ENCODE measurements around the gene C10orf143.
"Not testable (repeated sequence)": the region's sequence is repeated elsewhere in the genome, so short reads cannot be mapped to it uniquely, and the experiment has no call there.

C10orf143 gene

DNA sequence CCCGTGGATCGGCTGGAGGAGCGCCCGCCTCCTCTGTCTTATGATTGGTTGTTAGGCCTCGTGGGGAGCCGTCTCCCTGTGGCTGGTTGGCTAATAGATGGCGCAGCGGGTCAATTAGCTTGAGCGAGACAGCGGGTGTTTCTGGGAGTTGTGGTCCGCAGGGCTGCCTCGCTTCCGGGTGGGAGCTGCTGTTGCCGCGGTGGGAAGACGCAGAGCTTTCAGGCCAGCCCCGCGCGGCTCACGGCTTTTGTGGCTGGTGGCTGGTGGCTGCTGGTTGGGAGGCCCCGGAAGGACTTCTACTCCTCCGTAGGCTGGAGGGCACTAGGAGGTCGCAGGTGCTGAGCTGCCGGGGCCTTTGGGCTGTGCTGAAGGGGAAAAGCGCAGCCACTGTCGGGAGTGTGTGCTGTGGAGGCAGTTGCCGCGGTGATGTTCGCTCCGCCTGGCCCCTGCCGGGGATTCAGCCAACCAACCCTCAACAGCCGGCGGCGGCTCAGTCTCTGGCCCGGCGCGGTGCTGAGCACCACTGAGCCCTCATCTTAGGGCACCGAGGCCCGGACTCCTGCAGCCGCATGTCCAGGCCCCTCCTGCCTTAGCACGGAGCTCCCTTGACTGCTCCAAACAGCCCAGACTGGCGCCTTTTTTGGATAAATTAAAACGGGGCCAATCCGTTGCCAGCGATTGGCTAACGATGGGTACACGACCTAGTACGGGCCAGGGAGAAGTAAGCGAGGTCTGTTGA is 652 bp upstream of the C10orf143 start:
- peak; percentile 98 for DNase-seq

GRCh38 chr10:130109796-130110245 is 809 bp downstream of the C10orf143 start:
- DNase-seq, result peak; percentile 87

GRCh38 chr10:130108934-130109604 is 1.6 kb downstream of the C10orf143 start:
- no peak for DNase-seq

GRCh38 chr10:130108146-130108545 is 2.5 kb downstream of the C10orf143 start:
- DNase-seq, result not testable (repeated sequence)

- DNase-seq, result no peak
Measured at GRCh38 chr10:130105724-130106123, 4.9 kb downstream of the C10orf143 start.

- DNase-seq, result no peak
Measured at GRCh38 chr10:130099344-130099743, 11.3 kb downstream of the C10orf143 start.

DNA sequence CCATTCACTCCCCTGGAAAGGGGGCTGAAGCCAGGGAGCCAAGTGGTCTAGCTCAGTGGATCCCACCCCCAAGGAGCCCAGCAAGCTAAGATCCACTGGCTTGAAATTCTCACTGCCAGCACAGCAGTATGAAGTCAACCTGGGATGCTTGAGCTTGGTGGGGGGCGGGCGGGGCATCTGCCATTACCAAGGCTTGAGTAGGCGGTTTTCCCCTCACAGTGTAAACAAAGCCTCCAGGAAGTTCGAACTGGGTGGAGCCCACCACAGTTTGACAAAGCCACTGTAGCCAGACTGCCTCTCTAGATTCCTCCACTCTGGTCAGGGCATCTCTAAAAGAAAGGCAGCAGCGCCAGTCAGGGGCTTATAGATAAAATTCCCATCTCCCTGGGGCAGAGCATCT is 20.1 kb downstream of the C10orf143 start:
- not testable (repeated sequence) for DNase-seq

- no peak for DNase-seq
Measured at GRCh38 chr10:130080461-130080814, 30.2 kb downstream of the C10orf143 start.

- no peak for DNase-seq
Measured at GRCh38 chr10:130079614-130080460, 30.8 kb downstream of the C10orf143 start.

DNA sequence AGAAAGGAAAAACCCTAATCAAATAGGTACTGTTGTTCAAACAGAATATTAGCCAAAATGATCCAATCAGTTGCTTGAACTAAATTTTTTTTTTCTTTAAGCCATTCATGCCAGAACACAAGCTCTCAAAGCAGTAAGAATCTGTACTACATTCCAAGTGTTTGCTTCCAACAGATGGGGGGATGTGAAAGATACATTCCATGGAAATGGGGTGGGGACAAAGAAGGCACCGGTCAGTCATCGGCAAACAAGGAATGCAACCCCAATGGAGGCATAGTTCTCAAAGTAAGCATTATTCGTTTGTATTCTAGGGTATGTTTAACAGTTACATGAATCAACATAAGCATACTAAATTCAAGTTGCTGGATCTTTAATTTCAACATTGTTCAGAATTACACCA is 32.5 kb downstream of the C10orf143 start:
- peak; percentile 9 for DNase-seq

DNA sequence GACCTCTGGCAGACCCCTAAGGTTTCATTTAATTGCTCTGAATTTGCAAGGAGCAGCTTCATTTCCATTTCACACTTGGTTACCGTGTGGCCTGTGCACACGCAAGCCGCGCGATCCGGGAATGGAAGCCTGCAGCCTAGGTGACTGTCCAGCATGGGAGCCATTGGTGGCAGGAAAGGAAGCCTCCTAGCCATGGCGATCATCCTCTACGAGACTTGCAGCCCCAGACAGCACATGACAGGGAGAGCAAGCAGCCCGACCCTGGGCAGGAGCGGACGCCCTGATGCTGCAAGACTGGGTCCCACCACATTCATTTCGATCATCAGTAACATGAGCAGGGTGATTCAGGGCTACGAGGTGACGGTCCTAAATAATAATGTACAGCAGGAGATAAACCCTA is 33.9 kb downstream of the C10orf143 start:
- DNase-seq, result no peak

DNA sequence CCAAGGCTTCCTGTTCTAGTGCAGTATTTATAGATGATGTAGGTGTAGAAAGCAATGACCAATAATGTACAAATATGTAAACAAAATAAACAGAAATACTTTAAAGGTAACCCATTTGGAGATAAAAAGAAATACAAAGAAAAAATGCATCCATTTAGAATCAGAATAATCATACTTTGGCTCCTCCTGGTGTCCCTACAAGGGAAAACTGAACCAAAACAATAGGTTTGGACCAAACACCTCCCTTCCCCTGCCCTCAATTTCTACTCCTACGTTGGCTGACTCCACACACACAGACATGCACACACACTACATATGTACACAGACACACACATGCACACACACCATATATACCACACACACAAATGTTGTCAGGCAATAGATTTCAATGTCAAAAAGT is 36.0 kb downstream of the C10orf143 start:
- no peak for DNase-seq

- DNase-seq, result no peak
Measured at GRCh38 chr10:130073912-130074311, 36.7 kb downstream of the C10orf143 start.

- DNase-seq, result no peak
Measured at GRCh38 chr10:130072247-130072646, 38.4 kb downstream of the C10orf143 start.

- no peak for DNase-seq
Measured at GRCh38 chr10:130067893-130068292, 42.7 kb downstream of the C10orf143 start.

DNA sequence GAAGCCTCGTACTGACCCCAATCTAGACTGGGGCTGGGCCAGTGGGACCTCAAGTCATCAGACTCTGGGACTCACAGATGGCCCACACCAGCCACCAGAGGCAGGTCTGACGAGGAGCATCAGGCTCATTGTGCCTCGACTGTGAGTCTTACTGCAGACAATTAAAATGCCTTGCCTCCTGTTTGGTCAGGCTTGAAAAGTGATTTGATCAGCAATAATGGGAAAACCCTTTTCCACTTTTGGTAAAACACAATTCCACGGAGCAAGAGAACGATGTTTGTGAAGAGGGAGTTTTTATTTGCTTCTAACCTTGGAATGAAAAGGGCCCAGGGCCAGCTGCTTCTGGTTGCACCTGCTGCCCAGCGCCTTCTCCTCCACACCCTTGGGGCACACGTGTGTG is 43.9 kb downstream of the C10orf143 start:
- no peak for DNase-seq

GRCh38 chr10:130065251-130065650 is 45.4 kb downstream of the C10orf143 start:
- no peak for DNase-seq

DNA sequence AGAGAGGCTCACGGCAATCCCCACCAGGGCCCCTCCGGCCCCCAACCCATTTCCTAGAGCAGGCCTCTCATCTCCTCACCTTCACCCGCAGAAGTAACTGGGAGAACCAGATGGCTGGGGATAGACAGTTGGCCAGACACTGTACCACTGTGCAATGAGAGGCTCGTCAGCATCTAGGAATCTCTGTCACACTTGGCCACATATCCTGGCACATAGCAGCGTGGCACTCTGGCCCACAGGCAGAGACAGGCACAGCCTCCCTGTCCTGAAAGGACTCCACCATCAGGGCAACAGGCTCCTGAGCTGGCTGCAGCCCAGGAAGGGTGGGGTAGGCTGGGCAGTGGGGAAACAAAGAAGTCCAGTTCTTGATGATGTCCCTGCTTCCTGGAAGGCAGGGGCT is 45.8 kb downstream of the C10orf143 start:
- no peak for DNase-seq

DNA sequence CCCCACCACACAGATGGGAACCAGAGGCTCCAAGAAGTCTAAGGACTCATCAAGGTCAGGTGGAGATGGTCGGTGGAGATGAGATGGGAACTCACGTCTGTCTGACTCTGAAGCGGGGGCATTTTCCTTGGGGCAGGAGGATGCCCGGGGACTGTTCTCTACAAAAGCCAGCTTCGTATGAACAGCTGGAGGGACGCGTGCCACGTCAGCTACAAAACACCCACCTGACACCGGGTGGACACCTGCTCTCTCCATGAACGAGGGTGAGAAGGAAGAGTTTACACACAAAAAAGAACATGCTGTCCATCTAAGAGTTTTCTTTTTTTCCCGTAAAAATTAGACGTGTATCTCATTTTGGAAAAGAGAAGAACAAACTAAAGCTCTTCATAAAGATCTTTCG is 47.7 kb downstream of the C10orf143 start:
- no peak for DNase-seq

- no peak for DNase-seq
Measured at GRCh38 chr10:130062201-130062600, 48.4 kb downstream of the C10orf143 start.

- DNase-seq, result no peak
Measured at GRCh38 chr10:130061760-130062159, 48.9 kb downstream of the C10orf143 start.

- no peak for DNase-seq
Measured at GRCh38 chr10:130054021-130054420, 56.6 kb downstream of the C10orf143 start.

DNA sequence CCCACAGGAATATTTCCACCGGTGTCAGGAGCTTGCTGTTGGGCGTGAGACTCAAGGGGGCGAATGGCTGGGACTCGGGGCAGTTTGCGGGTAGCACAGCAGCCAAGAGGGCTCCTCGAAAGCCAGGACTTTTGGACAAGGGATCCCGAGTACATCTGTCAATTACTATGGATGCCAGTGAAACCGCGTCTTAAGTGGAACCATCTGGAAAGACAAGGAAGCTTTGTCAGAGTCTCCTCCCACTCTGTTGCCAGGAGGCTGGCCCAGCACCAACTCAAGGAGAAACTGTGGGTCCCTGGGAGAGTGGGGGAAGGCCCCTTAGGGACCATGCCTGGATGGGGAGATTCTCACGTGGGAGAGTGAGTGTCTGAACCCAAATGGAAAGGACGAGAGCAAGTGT is 57.1 kb downstream of the C10orf143 start:
- peak; percentile 65 for DNase-seq

All from fibroblast of skin of abdomen (primary cell).